Measurements from ENCODE around the gene DLK1.

Gene DLK1
- 0 to 0.13 (median 0) reads per million in 18 experiments for total RNA-seq

GRCh38 chr14:100726550-100727085, at the start of gene DLK1:
Gene DLK1, plus strand, starts transcription at chr14:100726892. Its CDS starts 177 bp downstream, at chr14:100727069.
- no peak for DNase-seq

- DNase-seq, result no peak
Observed at GRCh38 chr14:100677152-100677551, 49.5 kb upstream of the DLK1 start.

- peak; percentile 36 to 41 for DNase-seq
Observed at GRCh38 chr14:100677554-100678468, 48.9 kb upstream of the DLK1 start.

- no peak for DNase-seq
Observed at GRCh38 chr14:100678469-100678828, 48.2 kb upstream of the DLK1 start.

GRCh38 chr14:100679153-100679552, 47.5 kb upstream of the DLK1 start:
- DNase-seq, result no peak

GRCh38 chr14:100679707-100680438, 46.8 kb upstream of the DLK1 start:
- no peak for DNase-seq

- no peak for DNase-seq
Observed at GRCh38 chr14:100680439-100681051, 46.1 kb upstream of the DLK1 start.

- no peak for DNase-seq
Observed at GRCh38 chr14:100681111-100681510, 45.6 kb upstream of the DLK1 start.

- no peak for DNase-seq
Observed at GRCh38 chr14:100682749-100683148, 43.9 kb upstream of the DLK1 start.

- peak in 1 of 2 donors; percentile 11 for DNase-seq
Observed at GRCh38 chr14:100683578-100683977, 43.1 kb upstream of the DLK1 start.

GRCh38 chr14:100684154-100684553, 42.5 kb upstream of the DLK1 start:
- DNase-seq, result no peak

GRCh38 chr14:100684961-100685360, 41.7 kb upstream of the DLK1 start:
- no peak for DNase-seq

GRCh38 chr14:100686858-100687257, 39.8 kb upstream of the DLK1 start:
- no peak for DNase-seq

GRCh38 chr14:100687386-100687785, 39.3 kb upstream of the DLK1 start:
- no peak for DNase-seq

GRCh38 chr14:100688051-100688450, 38.6 kb upstream of the DLK1 start:
- DNase-seq, result no peak

GRCh38 chr14:100688598-100689461, 37.9 kb upstream of the DLK1 start:
- no peak for DNase-seq

GRCh38 chr14:100690672-100691071, 36.0 kb upstream of the DLK1 start:
- no peak for DNase-seq

- no peak for DNase-seq
Observed at GRCh38 chr14:100691395-100692056, 35.2 kb upstream of the DLK1 start.

- no peak for DNase-seq
Observed at GRCh38 chr14:100692256-100692655, 34.4 kb upstream of the DLK1 start.

GRCh38 chr14:100692859-100693558, 33.7 kb upstream of the DLK1 start:
- no peak for DNase-seq
